ENCODE data around the gene ZNF469. TPM values are rescaled to one million over a fixed set of nuclear protein-coding genes. Genes with fewer than 3 reads are reported as not detected.

ZNF469 gene
- total RNA-seq, 1 experiment from 2014 or later: 3.2 TPM

GRCh38 chr16:88355093-88355388 is 27.7 kb upstream of the ZNF469 start (continued):
- TF ChIP-seq ZNF396 (CRISPR knock-in tag; IDR thresholded peaks at IDR 0.05; ENCODE audit: borderline replicate concordance) (no peak), E2F1 (CRISPR knock-in tag; IDR thresholded peaks at IDR 0.05) (no peak), PRRX2 (CRISPR knock-in tag; IDR thresholded peaks at IDR 0.05) (no peak), ATF2 (CRISPR knock-in tag; IDR thresholded peaks at IDR 0.05; ENCODE audit: borderline replicate concordance, low read depth) (no peak)

- CTCF ChIA-PET: interaction anchor here (0.6 to 2.5 kb wide), 4 partner anchors 51 to 135 kb away, joined by 3 to 9 read pairs (median 6); no protein-coding TSS in a partner anchor
- no peak overlapping the region for H3K4me3 Mint-ChIP-seq
Observed at GRCh38 chr16:88355389-88356123, 27.2 kb upstream of the ZNF469 start.

More at GRCh38 chr16:88355389-88356123, 27.2 kb upstream of the ZNF469 start:
- POLR2A ChIA-PET: no interaction called here
- Mint-ChIP-seq H3K4me1 (peaks cover 11% of the 10 kb centered on the region), H3K27ac (no peak overlapping the region), H3K36me3 (no peaks in the 10 kb centered on the region), H3K9me3 (peaks cover 5% of the 10 kb centered on the region; the same call in 1 of the 2 replicates), H3K27me3 (ENCODE audit: low read depth) (no peaks in the 10 kb centered on the region)
- TF ChIP-seq JAZF1 (CRISPR knock-in tag; IDR thresholded peaks at IDR 0.05) (no peak), ZBTB43 (CRISPR knock-in tag; IDR thresholded peaks at IDR 0.05) (no peak), PRRX2 (CRISPR knock-in tag; IDR thresholded peaks at IDR 0.05) (no peak), ZNF423 (CRISPR knock-in tag; IDR thresholded peaks at IDR 0.05) (no peak), CREM (CRISPR knock-in tag; IDR thresholded peaks at IDR 0.05) (no peak), ZNF532 (CRISPR knock-in tag; IDR thresholded peaks at IDR 0.05; ENCODE audit: borderline replicate concordance) (no peak), ZNF121 (CRISPR knock-in tag; IDR thresholded peaks at IDR 0.05) (no peak), HMGXB4 (CRISPR knock-in tag; IDR thresholded peaks at IDR 0.05) (no peak), FOXP4 (CRISPR knock-in tag; IDR thresholded peaks at IDR 0.05) (no peak), TP53 (CRISPR knock-in tag; IDR thresholded peaks at IDR 0.05) (no peak), ERG (CRISPR knock-in tag; IDR thresholded peaks at IDR 0.05) (no peak)
- DNase-seq (ENCODE audit: low spot score): no peak
- ATAC-seq: peak; percentile 34; the same call in 1 of the 2 replicates

All from WTC11 (cell line).